Panc1 (cell line): Measurements from ENCODE around the gene IRF8.

Source experiments
- POLR2AphosphoS5 ChIP-seq: IDR thresholded peaks from 2 replicates; pipeline ENCODE4 v1.6.1; 2012; ENCODE audit warnings: mild to moderate bottlenecking, low read depth, low read length, moderate library complexity
- TCF7L2 ChIP-seq: IDR thresholded peaks from 2 replicates; pipeline ENCODE4 v1.6.1; 2011; ENCODE audit warnings: mild to moderate bottlenecking, low read depth, low read length, inconsistent platforms
- TF ChIP-seq, protein P1 (sequence below): fragments of 450-650 bp; IDR thresholded peaks from 2 replicates; pipeline ENCODE4 v1.5.1; 2017; ENCODE audit warnings: mild to moderate bottlenecking
- TF ChIP-seq, protein P2 (sequence below), 2 experiments: IDR thresholded peaks; 2 replicates each; pipeline ENCODE4 v1.6.1; 2011 to 2012; ENCODE audit warnings: low read depth in 2 of 2, control low read depth in 1 of 2, low read length in 1 of 2, mild to moderate bottlenecking in 1 of 2, moderate library complexity in 1 of 2; ENCODE audit not compliant: insufficient read depth in 1 of 2

DNA sequence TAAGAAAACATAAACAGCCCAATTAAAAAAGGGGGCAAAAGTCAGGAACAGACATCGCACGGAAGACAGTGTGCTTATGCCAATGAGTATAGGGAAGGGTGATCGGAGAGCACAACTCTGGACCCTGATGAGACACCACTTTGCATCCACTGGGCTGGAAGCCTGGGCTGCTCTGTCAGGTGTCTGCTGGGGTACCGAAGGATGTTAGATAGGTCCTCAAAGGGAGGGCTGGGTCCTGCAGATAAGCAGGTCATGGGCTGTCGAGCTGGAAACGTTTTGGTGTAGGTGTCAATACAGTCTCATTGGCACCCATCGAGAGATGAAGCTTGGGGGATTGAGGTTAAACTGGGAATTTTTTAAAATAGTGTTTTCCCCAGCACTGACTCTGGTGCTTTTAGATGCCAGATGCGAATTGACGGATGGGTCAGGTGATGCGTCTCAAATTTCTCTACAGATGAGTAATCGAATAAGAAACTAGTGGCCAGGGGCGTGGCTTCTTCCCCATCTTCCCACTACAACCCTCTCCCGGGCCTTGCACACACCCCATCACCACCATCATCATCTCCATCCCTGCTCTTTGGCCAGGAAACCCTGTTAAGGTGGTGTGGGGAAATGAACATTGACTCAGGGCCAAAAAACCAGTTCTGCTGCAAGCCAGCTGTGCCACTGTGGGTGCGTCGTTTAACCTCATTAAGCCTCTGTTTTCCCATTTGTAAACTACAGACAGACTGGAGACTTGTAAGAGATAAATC is 47.8 kb upstream of the IRF8 start:
- TF ChIP-seq POLR2AphosphoS5, result no peak
- TF ChIP-seq, protein P1, sequence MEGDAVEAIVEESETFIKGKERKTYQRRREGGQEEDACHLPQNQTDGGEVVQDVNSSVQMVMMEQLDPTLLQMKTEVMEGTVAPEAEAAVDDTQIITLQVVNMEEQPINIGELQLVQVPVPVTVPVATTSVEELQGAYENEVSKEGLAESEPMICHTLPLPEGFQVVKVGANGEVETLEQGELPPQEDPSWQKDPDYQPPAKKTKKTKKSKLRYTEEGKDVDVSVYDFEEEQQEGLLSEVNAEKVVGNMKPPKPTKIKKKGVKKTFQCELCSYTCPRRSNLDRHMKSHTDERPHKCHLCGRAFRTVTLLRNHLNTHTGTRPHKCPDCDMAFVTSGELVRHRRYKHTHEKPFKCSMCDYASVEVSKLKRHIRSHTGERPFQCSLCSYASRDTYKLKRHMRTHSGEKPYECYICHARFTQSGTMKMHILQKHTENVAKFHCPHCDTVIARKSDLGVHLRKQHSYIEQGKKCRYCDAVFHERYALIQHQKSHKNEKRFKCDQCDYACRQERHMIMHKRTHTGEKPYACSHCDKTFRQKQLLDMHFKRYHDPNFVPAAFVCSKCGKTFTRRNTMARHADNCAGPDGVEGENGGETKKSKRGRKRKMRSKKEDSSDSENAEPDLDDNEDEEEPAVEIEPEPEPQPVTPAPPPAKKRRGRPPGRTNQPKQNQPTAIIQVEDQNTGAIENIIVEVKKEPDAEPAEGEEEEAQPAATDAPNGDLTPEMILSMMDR, result no peak
- no peak for TF ChIP-seq TCF7L2
- TF ChIP-seq, protein P2, sequence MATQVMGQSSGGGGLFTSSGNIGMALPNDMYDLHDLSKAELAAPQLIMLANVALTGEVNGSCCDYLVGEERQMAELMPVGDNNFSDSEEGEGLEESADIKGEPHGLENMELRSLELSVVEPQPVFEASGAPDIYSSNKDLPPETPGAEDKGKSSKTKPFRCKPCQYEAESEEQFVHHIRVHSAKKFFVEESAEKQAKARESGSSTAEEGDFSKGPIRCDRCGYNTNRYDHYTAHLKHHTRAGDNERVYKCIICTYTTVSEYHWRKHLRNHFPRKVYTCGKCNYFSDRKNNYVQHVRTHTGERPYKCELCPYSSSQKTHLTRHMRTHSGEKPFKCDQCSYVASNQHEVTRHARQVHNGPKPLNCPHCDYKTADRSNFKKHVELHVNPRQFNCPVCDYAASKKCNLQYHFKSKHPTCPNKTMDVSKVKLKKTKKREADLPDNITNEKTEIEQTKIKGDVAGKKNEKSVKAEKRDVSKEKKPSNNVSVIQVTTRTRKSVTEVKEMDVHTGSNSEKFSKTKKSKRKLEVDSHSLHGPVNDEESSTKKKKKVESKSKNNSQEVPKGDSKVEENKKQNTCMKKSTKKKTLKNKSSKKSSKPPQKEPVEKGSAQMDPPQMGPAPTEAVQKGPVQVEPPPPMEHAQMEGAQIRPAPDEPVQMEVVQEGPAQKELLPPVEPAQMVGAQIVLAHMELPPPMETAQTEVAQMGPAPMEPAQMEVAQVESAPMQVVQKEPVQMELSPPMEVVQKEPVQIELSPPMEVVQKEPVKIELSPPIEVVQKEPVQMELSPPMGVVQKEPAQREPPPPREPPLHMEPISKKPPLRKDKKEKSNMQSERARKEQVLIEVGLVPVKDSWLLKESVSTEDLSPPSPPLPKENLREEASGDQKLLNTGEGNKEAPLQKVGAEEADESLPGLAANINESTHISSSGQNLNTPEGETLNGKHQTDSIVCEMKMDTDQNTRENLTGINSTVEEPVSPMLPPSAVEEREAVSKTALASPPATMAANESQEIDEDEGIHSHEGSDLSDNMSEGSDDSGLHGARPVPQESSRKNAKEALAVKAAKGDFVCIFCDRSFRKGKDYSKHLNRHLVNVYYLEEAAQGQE (IDR thresholded peaks at IDR 0.05; ENCODE audit: insufficient read depth in 1 of 2, low read depth in 2 of 2, low read length in 1 of 2), result no peak
